Sigmoid colon (tissue), 7 donors: Measurements from ENCODE around the gene SF3A1. TPM values are rescaled to one million over a fixed set of nuclear protein-coding genes. Genes with fewer than 3 reads are reported as not detected.

Source experiments
- DNase-seq: peaks from one replicate; pipeline ENCODE4 v3.0.0-alpha.2; 2019
- H3K27ac ChIP-seq, 4 donors: fragments of 200-600 bp; sonication (generic); one replicate each; pipeline ENCODE4 v1.5.1; 2016 to 2019; ENCODE audit warnings: mild to moderate bottlenecking in 1 of 4
- H3K27me3 ChIP-seq, 3 donors: fragments of 200-600 bp; sonication (generic); one replicate each; pipeline ENCODE4 v1.5.1; 2019; ENCODE audit warnings: mild to moderate bottlenecking in 1 of 3
- H3K36me3 ChIP-seq, 4 donors: fragments of 200-600 bp; sonication (generic); one replicate each; pipeline ENCODE4 v1.5.1; 2016 to 2019
- H3K4me1 ChIP-seq, 4 donors: fragments of 200-600 bp; sonication (generic); one replicate each; pipeline ENCODE4 v1.5.1; 2017 to 2019
- H3K4me3 ChIP-seq, 4 donors: fragments of 200-600 bp; sonication (generic); one replicate each; pipeline ENCODE4 v1.5.1; 2017 to 2019; ENCODE audit warnings: mild to moderate bottlenecking in 2 of 4, moderate library complexity in 1 of 4
- H3K9me3 ChIP-seq, 4 donors: fragments of 200-600 bp in 3 of 4; sonication (generic) in 3 of 4; one replicate each; pipeline versions ENCODE4 v1.5.1 to v1.6.1; 2013 to 2019
- EP300 ChIP-seq, 4 donors: sonication (generic); formaldehyde crosslinking; IDR thresholded peaks; one replicate each; pipeline ENCODE4 v1.6.1; 2017; ENCODE audit warnings: antibody characterized with exemption in 4 of 4
- POLR2A ChIP-seq, 2 donors: fragments of 450-650 bp; IDR thresholded peaks; one replicate each; pipeline ENCODE4 v1.6.1; 2016; ENCODE audit warnings: antibody characterized with exemption in 2 of 2, mild to moderate bottlenecking in 2 of 2, moderate library complexity in 2 of 2
- POLR2AphosphoS5 ChIP-seq, 4 donors: sonication (generic); formaldehyde crosslinking; IDR thresholded peaks; one replicate each; pipeline ENCODE4 v1.6.1; 2017; ENCODE audit warnings: antibody characterized with exemption in 4 of 4
- WGBS, 2 donors: extraction: QIAGEN DNeasy Blood & Tissue Kit; methylation state at CpG; one replicate each; pipeline ENCODE4 v1.1.7; 2013; 5-methylcytosine and 5-hydroxymethylcytosine counted together
- intact Hi-C: fragments of 100-400 bp; cut with DNase I; formaldehyde crosslinking; loops from one replicate; pipeline ENCODE4 v1.15.1; 2023
- polyA plus RNA-seq, 3 donors: library from polyadenylated mRNA; stranded (reverse); fragments of 200-250 nt; gene quantifications; one replicate each; pipeline ENCODE4 v1.2.3, GENCODE V29; 2013
- total RNA-seq, 4 donors: library from RNA; depleted of rRNA; stranded (reverse); fragments of >200 nt; gene quantifications; one replicate each; pipeline ENCODE4 v1.1.0, GENCODE V29; 2016
- TF ChIP-seq, protein P1 (sequence below), 4 experiments: fragments of 450-650 bp in 3 of 4; fragments of 200-600 bp in 1 of 4; IDR thresholded peaks; one replicate each; pipeline ENCODE4 v1.5.1; 2016 to 2019; ENCODE audit warnings: antibody characterized with exemption in 4 of 4, mild to moderate bottlenecking in 3 of 4, moderate library complexity in 2 of 4
- donor health status: healthy with polysubstance abuse.
- donor health status: Bipolar disorder and iron deficiency.
- donor health status: healthy.

The SF3A1 gene
- total and polyA plus RNA-seq, 7 donors: 17.4 to 61.5 (median 25.7) TPM

DNA sequence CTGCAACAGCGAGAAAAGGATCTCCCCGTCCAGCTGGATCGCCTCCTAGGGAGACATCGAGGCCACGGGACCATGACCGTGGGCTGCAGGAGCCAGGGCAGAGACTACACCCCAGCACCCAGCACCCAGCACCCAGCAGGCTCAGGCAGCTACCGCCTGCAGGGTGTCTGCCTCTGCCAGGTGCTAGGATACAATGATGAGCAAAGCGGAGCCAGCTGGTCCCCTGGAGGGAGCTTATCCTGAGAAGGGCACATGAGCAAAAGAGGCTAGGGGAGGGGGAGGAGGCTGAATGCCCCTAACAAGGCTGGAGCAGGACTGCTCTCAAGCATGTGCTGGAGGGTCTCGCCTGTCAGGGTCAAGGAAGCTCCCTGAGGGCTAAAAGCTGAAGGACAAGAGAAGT, 62.6 kb downstream of the SF3A1 start:
- 95 to 96% methylated on average over 9 of the region's 9 CpGs for WGBS, 2 donors
- TF ChIP-seq, protein P1, sequence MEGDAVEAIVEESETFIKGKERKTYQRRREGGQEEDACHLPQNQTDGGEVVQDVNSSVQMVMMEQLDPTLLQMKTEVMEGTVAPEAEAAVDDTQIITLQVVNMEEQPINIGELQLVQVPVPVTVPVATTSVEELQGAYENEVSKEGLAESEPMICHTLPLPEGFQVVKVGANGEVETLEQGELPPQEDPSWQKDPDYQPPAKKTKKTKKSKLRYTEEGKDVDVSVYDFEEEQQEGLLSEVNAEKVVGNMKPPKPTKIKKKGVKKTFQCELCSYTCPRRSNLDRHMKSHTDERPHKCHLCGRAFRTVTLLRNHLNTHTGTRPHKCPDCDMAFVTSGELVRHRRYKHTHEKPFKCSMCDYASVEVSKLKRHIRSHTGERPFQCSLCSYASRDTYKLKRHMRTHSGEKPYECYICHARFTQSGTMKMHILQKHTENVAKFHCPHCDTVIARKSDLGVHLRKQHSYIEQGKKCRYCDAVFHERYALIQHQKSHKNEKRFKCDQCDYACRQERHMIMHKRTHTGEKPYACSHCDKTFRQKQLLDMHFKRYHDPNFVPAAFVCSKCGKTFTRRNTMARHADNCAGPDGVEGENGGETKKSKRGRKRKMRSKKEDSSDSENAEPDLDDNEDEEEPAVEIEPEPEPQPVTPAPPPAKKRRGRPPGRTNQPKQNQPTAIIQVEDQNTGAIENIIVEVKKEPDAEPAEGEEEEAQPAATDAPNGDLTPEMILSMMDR (IDR thresholded peaks at IDR 0.05): no peak
- TF ChIP-seq EP300 (IDR thresholded peaks at IDR 0.05) (no peak), POLR2AphosphoS5 (IDR thresholded peaks at IDR 0.05) (no peak), POLR2A (IDR thresholded peaks at IDR 0.05) (no peak)
- Histone ChIP-seq H3K27ac (no peak overlapping the region), H3K9me3 (no peaks in the 10 kb centered on the region), H3K4me1 (peaks cover 0 to 46% (median 42%) of the 10 kb centered on the region in 4 donors), H3K36me3 (peaks cover 23 to 74% (median 50%) of the 10 kb centered on the region in 4 donors), H3K27me3 (no peaks in the 10 kb centered on the region), H3K4me3 (no peak overlapping the region)
- DNase-seq: no peak
- intact Hi-C loops: no loop called here

DNA sequence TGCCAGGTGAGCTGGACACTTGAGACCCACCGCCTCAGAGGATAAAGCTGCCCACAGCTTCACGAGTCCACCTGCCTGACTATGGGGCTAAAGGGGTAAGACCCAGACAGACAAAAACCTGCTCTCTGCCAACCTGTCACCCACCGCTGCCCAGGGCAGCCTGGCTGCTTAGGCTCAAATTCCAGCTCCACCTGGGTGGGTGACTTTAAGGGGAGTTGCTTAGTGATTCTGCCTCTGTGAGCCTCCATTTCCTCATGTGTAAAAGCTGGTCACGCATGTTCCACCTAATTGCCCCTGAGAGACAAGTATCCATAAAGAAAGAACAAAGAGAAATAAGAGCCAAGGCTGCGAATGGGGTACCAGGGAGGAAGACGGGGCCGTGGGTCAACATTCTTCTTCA, 63.7 kb downstream of the SF3A1 start:
- intact Hi-C loops: no loop called here
- Histone ChIP-seq H3K27ac (peak overlapping the region in 3 of 4 donors; percentile 95 to 98 (median 96)), H3K4me1 (peaks cover 0 to 44% (median 40%) of the 10 kb centered on the region in 4 donors), H3K27me3 (no peaks in the 10 kb centered on the region), H3K36me3 (peaks cover 23 to 64% (median 47%) of the 10 kb centered on the region in 4 donors), H3K4me3 (no peak overlapping the region), H3K9me3 (no peaks in the 10 kb centered on the region)
- DNase-seq: no peak
- TF ChIP-seq, protein P1 (IDR thresholded peaks at IDR 0.05): no peak
- no peak for TF ChIP-seq EP300 (IDR thresholded peaks at IDR 0.05)
- no peak for TF ChIP-seq POLR2A (IDR thresholded peaks at IDR 0.05)
- no peak for TF ChIP-seq POLR2AphosphoS5 (IDR thresholded peaks at IDR 0.05)
- 94 to 95% methylated on average over 7 of the region's 7 CpGs for WGBS, 2 donors

DNA sequence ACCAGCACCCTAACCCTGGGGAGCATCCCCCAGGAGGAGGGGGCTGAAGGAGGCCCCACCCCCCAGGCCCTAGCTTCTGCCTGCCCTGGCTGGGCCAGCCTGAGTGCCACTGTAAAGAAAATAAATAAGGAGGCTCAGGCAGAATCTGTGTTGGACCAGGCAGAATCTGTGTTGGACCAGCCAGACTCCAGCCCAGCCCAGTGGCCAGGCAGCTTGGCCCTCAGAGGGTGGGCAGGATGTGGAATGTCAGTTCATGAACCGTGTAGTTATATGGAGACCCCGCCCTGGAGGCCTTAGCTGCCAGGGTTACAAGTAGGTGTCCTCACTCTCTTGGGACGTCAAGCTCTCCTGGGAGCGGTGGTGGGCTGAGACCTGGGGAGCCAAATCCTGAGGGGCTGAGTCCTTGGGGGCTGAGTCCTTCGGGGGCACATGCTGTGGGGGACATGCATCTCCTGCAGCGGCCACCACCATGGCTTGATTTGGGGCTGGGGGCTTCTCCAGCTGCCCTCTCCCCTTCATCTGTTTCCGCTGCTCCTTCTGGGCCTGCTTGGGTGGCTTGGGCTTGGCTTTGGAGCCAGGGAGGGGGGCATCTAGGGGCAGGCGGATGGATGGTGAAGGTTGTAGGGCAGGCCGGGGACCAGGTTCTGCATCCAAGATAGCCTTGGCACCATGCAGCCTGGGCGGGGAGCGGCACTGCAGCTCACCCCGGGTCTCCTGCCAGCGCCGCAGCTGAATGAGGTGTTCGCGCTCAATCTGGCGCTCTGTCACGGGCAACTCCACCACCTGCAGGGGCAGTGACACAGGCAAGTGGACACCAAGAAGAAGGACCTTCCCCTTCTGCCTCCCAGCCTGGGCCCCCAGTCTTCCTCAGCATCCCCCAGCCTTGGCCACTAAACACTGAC, 64.4 kb downstream of the SF3A1 start:
- peaks cover 23 to 57% (median 41%) of the 10 kb centered on the region in 4 donors for H3K36me3 ChIP-seq
- peaks cover 0 to 42% (median 36%) of the 10 kb centered on the region in 4 donors for H3K4me1 ChIP-seq
- no peak for DNase-seq
- intact Hi-C loops: no loop called here
- H3K9me3 ChIP-seq: no peaks in the 10 kb centered on the region
- TF ChIP-seq POLR2A (IDR thresholded peaks at IDR 0.05) (no peak), EP300 (IDR thresholded peaks at IDR 0.05) (no peak), POLR2AphosphoS5 (IDR thresholded peaks at IDR 0.05) (no peak)
- TF ChIP-seq, protein P1 (IDR thresholded peaks at IDR 0.05): no peak
- peak overlapping the region; percentile 95 to 98 (median 96) for H3K27ac ChIP-seq
- WGBS, 2 donors: 89 to 92% methylated on average over 18 of the region's 18 CpGs
- no peak overlapping the region for H3K4me3 ChIP-seq
- H3K27me3 ChIP-seq: no peaks in the 10 kb centered on the region

DNA sequence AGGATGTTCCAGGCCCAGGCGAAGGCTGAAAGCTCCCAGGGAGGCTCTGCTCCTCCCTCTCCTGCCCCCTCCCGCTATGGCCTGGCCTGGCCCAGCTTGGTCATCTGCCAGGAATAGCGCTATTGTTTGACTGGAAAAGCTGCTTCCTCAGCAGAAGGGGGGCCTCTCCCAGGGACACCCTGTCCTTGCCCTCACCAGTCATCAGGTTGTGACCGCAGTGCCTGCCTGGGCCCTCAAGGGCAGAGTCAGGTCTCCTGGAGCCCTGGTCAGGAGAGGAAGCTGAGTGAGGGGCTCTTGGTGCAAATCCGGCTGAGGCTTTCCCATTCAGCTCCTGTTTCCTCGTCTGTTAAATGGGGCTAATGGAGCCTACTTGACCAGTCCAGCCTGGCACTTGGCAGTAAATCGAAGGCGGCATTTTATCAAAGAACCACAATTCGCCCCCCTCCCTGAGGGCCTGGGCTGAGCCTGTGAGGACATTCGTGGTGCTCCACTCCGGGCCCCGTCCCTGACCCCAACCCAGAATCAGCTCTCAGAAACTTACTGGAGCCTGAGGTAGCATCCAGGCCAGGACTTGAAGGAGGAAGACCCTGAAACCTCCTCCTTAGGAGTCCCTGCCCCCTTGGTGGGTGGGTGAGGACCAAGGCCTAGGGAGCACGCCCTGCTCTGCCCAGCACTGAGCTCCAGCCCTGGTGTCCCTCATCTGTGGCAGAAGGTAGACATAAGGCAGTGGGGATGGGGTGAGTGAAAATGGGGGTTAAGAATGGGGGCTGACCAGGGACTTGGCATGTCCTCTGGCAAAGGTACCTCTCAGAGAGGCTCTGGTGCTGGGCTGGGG, 65.4 kb downstream of the SF3A1 start:
- H3K4me1 ChIP-seq: peaks cover 0 to 42% (median 35%) of the 10 kb centered on the region in 4 donors
- TF ChIP-seq EP300 (IDR thresholded peaks at IDR 0.05) (peak in 3 of 4 donors; percentile 95 to 97 (median 97)), POLR2AphosphoS5 (IDR thresholded peaks at IDR 0.05) (peak; percentile 87 to 94 (median 92))
- TF ChIP-seq, protein P1 (IDR thresholded peaks at IDR 0.05): no peak
- no peak overlapping the region for H3K4me3 ChIP-seq
- H3K27ac ChIP-seq: peak overlapping the region; percentile 95 to 98 (median 96)
- intact Hi-C loops: loop anchor here (2.0 kb wide), 1 partner anchor 20 kb away; no protein-coding TSS in a partner anchor
- H3K36me3 ChIP-seq: peaks cover 23 to 52% (median 37%) of the 10 kb centered on the region in 4 donors
- no peaks in the 10 kb centered on the region for H3K9me3 ChIP-seq
- DNase-seq: peak; percentile 97
- no peaks in the 10 kb centered on the region for H3K27me3 ChIP-seq
- WGBS, 2 donors: 71 to 78% methylated on average over 13 of the region's 13 CpGs
